HCT116 (cell line): ENCODE data around the gene FBXO15. TPM values are rescaled to one million over a fixed set of nuclear protein-coding genes. Genes with fewer than 3 reads are reported as not detected.

ENCODE experiments used
- ATAC-seq: fragments of 200-7000 bp; cut with Tn5 transposase; 2 replicates; pipeline ENCODE4 v1.9.1; 2020; ENCODE audit warnings: mild to moderate bottlenecking, moderate library complexity
- BruUV-seq: library from RNA; stranded (reverse); fragments of 400-500 nt; replicated peaks from 2 replicates; lab custom pipeline; 2021; lab: Mats Ljungman, UMichigan
- CTCF ChIA-PET: fragments of 300-600 bp; sonication (Branson Sonifier 250); formaldehyde crosslinking; loops from one replicate; lab custom pipeline; 2021; ENCODE audit warnings: antibody characterized with exemption; lab: Charles Lee
- POLR2A ChIA-PET: fragments of 300-600, 350-600 bp; sonication (Branson Sonifier 250); formaldehyde crosslinking; loops from one replicate; lab custom pipeline; 2021; ENCODE audit warnings: antibody characterized with exemption; lab: Charles Lee
- RAD21 ChIA-PET, 2 experiments: fragments of 300-600 bp; sonication (Branson Sonifier 250); formaldehyde crosslinking; loops; one replicate each; lab custom pipeline; 2023; ENCODE audit warnings: low total read pairs in 2 of 2; ENCODE audit not compliant: uncharacterized antibody in 2 of 2, unreplicated experiment in 2 of 2, low non-redundant PET in 1 of 2; lab: Charles Lee
- DNase-seq: peaks from one replicate; pipeline ENCODE4 v3.0.0-alpha.2; 2010; ENCODE audit warnings: low read depth, low spot score
- H2AFZ ChIP-seq: fragments of 200-600 bp; shearing (Covaris generic), sonication (generic); 2 replicates; pipeline ENCODE4 v1.6.1; 2017; ENCODE audit warnings: low read depth, mixed run types, mixed read lengths, antibody characterized with exemption, low read length; ENCODE audit not compliant: poor library complexity, severe bottlenecking
- H3K27ac ChIP-seq: 2 replicates; pipeline ENCODE4 v1.5.1; 2012; ENCODE audit warnings: low read depth, low read length
- H3K27me3 ChIP-seq: fragments of 200-600 bp; sonication (generic); 2 replicates; pipeline ENCODE4 v1.6.1; 2016; ENCODE audit warnings: mixed run types, low read length, mixed read lengths; ENCODE audit not compliant: insufficient read depth
- H3K36me3 ChIP-seq, 2 experiments: fragments of 200-500 bp in 1 of 2; fragments of 200-600 bp in 1 of 2; sonication (Bioruptor generic) in 1 of 2; sonication (generic) in 1 of 2; 2 replicates each; pipeline versions ENCODE4 v1.5.1 to v1.6.1; 2014 to 2016; ENCODE audit warnings: low read length in 2 of 2, inconsistent platforms in 1 of 2, mixed read lengths in 1 of 2, mixed run types in 1 of 2; ENCODE audit not compliant: insufficient read depth in 2 of 2, control insufficient read depth in 1 of 2
- H3K4me1 ChIP-seq, 2 experiments: fragments of 200-600 bp in 1 of 2; sonication (generic) in 1 of 2; 2 replicates each; pipeline versions ENCODE4 v1.5.1 to v1.6.1; 2012 to 2017; ENCODE audit warnings: low read length in 2 of 2, inconsistent platforms in 1 of 2, mild to moderate bottlenecking in 1 of 2, mixed read lengths in 1 of 2, mixed run types in 1 of 2, moderate library complexity in 1 of 2; ENCODE audit not compliant: insufficient read depth in 2 of 2, control insufficient read depth in 1 of 2
- H3K4me2 ChIP-seq: fragments of 200-600 bp; sonication (generic); 2 replicates; pipeline ENCODE4 v1.6.1; 2017; ENCODE audit warnings: mixed run types, low read length, mixed read lengths
- H3K4me3 ChIP-seq, 2 experiments: fragments of 200-600 bp in 1 of 2; sonication (generic) in 1 of 2; replicated peaks in 1 of 2; 2 replicates each; pipeline ENCODE4 v1.5.1; 2011 to 2016; ENCODE audit warnings: low read length in 2 of 2, control low read depth in 1 of 2, low read depth in 1 of 2, mild to moderate bottlenecking in 1 of 2, mixed read lengths in 1 of 2, mixed run types in 1 of 2
- H3K79me2 ChIP-seq: fragments of 200-600 bp; sonication (generic); 2 replicates; pipeline ENCODE4 v1.6.1; 2017; ENCODE audit warnings: mild to moderate bottlenecking, mixed run types, low read length, moderate library complexity, mixed read lengths; ENCODE audit not compliant: insufficient read depth
- H3K9ac ChIP-seq: fragments of 200-600 bp; sonication (generic); 2 replicates; pipeline ENCODE4 v1.6.1; 2016; ENCODE audit warnings: low read length, mixed read lengths
- H3K9me2 ChIP-seq: fragments of 200-600 bp; sonication (generic), shearing (Covaris generic); 2 replicates; pipeline ENCODE4 v1.6.1; 2017; ENCODE audit warnings: mixed run types, mild to moderate bottlenecking, moderate library complexity; ENCODE audit not compliant: insufficient read depth
- H3K9me3 ChIP-seq, 2 experiments: fragments of 200-500 bp in 1 of 2; fragments of 200-600 bp in 1 of 2; sonication (Bioruptor generic) in 1 of 2; sonication (generic) in 1 of 2; 2 replicates each; pipeline ENCODE4 v1.6.1; 2014 to 2017; ENCODE audit warnings: low read length in 2 of 2, mixed read lengths in 2 of 2, inconsistent platforms in 1 of 2, low read depth in 1 of 2, mild to moderate bottlenecking in 1 of 2, mixed run types in 1 of 2, moderate library complexity in 1 of 2; ENCODE audit not compliant: control insufficient read depth in 1 of 2, insufficient read depth in 1 of 2
- H4K20me1 ChIP-seq: fragments of 200-600 bp; sonication (generic), shearing (Covaris generic); 2 replicates; pipeline ENCODE4 v1.6.1; 2017; ENCODE audit warnings: mixed run types, mild to moderate bottlenecking, moderate library complexity; ENCODE audit not compliant: insufficient read depth
- ATF3 ChIP-seq: IDR thresholded peaks from 2 replicates; pipeline ENCODE4 v1.6.1; 2012
- CBX3 ChIP-seq: IDR thresholded peaks from 2 replicates; pipeline ENCODE4 v1.6.1; 2012; ENCODE audit warnings: low read depth
- CEBPB ChIP-seq: IDR thresholded peaks from 2 replicates; pipeline ENCODE4 v1.6.1; 2012; ENCODE audit warnings: low read depth
- CTCF ChIP-seq, 3 experiments: fragments of 200-600 bp in 1 of 3; sonication (generic) in 1 of 3; IDR thresholded peaks in 2 of 3; conservative IDR thresholded peaks in 1 of 3; 2 replicates each; pipeline ENCODE4 v1.5.1; 2012 to 2017; ENCODE audit warnings: low read depth in 2 of 3, low read length in 2 of 3, antibody characterized with exemption in 1 of 3, borderline replicate concordance in 1 of 3, control low read depth in 1 of 3, mild to moderate bottlenecking in 1 of 3, mixed read lengths in 1 of 3, mixed run types in 1 of 3, moderate library complexity in 1 of 3; ENCODE audit not compliant: insufficient read depth in 1 of 3
- EGR1 ChIP-seq: IDR thresholded peaks from 2 replicates; pipeline ENCODE4 v1.6.1; 2012; ENCODE audit warnings: low read depth
- ELF1 ChIP-seq: IDR thresholded peaks from 2 replicates; pipeline ENCODE4 v1.6.1; 2012; ENCODE audit warnings: low read depth, borderline replicate concordance
- EZH2 ChIP-seq: fragments of 200-600 bp; sonication (generic); IDR thresholded peaks from 2 replicates; pipeline ENCODE4 v1.6.1; 2017; ENCODE audit warnings: antibody characterized with exemption, mixed run types
- FOSL1 ChIP-seq: IDR thresholded peaks from 2 replicates; pipeline ENCODE4 v1.6.1; 2012; ENCODE audit warnings: low read depth
- JUND ChIP-seq: IDR thresholded peaks from 2 replicates; pipeline ENCODE4 v1.6.1; 2012
- POLR2A ChIP-seq: IDR thresholded peaks from 2 replicates; pipeline ENCODE4 v1.7.0; 2011; ENCODE audit warnings: borderline replicate concordance; ENCODE audit not compliant: insufficient read depth, insufficient read length; ENCODE audit errors: extremely low read depth
- POLR2AphosphoS5 ChIP-seq: IDR thresholded peaks from 2 replicates; pipeline ENCODE4 v1.6.1; 2011; ENCODE audit warnings: mild to moderate bottlenecking, low read depth, low read length, moderate library complexity
- SP1 ChIP-seq: IDR thresholded peaks from 2 replicates; pipeline ENCODE4 v1.6.1; 2012; ENCODE audit warnings: low read depth
- TCF7L2 ChIP-seq: IDR thresholded peaks from 2 replicates; pipeline ENCODE4 v1.7.0; 2011; ENCODE audit warnings: borderline replicate concordance, inconsistent platforms; ENCODE audit not compliant: insufficient read depth, insufficient read length; ENCODE audit errors: extremely low read depth
- YY1 ChIP-seq: IDR thresholded peaks from 2 replicates; pipeline ENCODE4 v1.6.1; 2011; ENCODE audit warnings: low read length, low read depth, moderate library complexity, mild to moderate bottlenecking; ENCODE audit not compliant: insufficient replicate concordance; ENCODE audit errors: extremely low read depth
- ZBTB33 ChIP-seq: IDR thresholded peaks from 2 replicates; pipeline ENCODE4 v1.6.1; 2011; ENCODE audit warnings: mild to moderate bottlenecking, low read length, moderate library complexity; ENCODE audit not compliant: insufficient replicate concordance; ENCODE audit errors: extremely low read depth
- ZFX ChIP-seq: fragments of 450-650 bp; IDR thresholded peaks from 2 replicates; pipeline ENCODE4 v1.6.1; 2017
- ZNF274 ChIP-seq: fragments of 200-500 bp; sonication (Bioruptor generic); IDR thresholded peaks from 2 replicates; pipeline ENCODE4 v1.6.1; 2014; ENCODE audit warnings: mild to moderate bottlenecking, low read depth, low read length, inconsistent platforms
- intact Hi-C: fragments of 100-400 bp; cut with micrococcal nuclease; formaldehyde crosslinking; loops from 2 replicates; pipeline ENCODE4 v1.10.0; 2022
- total RNA-seq: library from RNA; stranded (reverse); gene quantifications from one replicate; pipeline ENCODE4 v1.2.1, GENCODE V29; 2021; ENCODE audit not compliant: unreplicated experiment

Gene FBXO15
- total RNA-seq, 1 experiment from 2014 or later: 1.1 TPM

- ChIA-PET CTCF (no interaction called here), POLR2A (no interaction called here)
- no TSS peak for BruUV-seq
- no peaks in the 10 kb centered on the region for H3K79me2 ChIP-seq
- no peak overlapping the region for H2AFZ ChIP-seq
- ATAC-seq (no peak), DNase-seq (no peak)
- peaks cover 21% of the 10 kb centered on the region for H3K27me3 ChIP-seq
- no peak overlapping the region for H3K27ac ChIP-seq
- H3K4me1 ChIP-seq: no peaks in the 10 kb centered on the region
- no peaks in the 10 kb centered on the region for H3K36me3 ChIP-seq
- no peak overlapping the region for H3K4me3 ChIP-seq
- H3K4me2 ChIP-seq: no peak overlapping the region
- no peaks in the 10 kb centered on the region for H4K20me1 ChIP-seq
- no peaks in the 10 kb centered on the region for H3K9me2 ChIP-seq
- no peak for TF ChIP-seq POLR2A
- no peak for TF ChIP-seq ELF1
- no peak for TF ChIP-seq TCF7L2
- no peak for TF ChIP-seq ATF3
- no peak for TF ChIP-seq JUND
- no peak for TF ChIP-seq ZBTB33
- TF ChIP-seq EGR1: no peak
- no peak for TF ChIP-seq CTCF (IDR thresholded peaks at IDR 0.05 in 2 of 3, conservative IDR thresholded peaks at IDR 0.05 in 1 of 3; ENCODE audit: borderline replicate concordance in 1 of 3, insufficient read depth in 1 of 3, low read depth in 2 of 3, low read length in 2 of 3)
- no peak for TF ChIP-seq CEBPB
- TF ChIP-seq FOSL1: no peak
- no peak for TF ChIP-seq YY1
- TF ChIP-seq EZH2: no peak
- TF ChIP-seq ZNF274: no peak
- no peak for TF ChIP-seq ZFX
- no peak for TF ChIP-seq POLR2AphosphoS5
- no peak for TF ChIP-seq CBX3
- TF ChIP-seq SP1: no peak
- TF ChIP-seq, all 23 proteins: peak for 0
- RAD21 ChIA-PET: no interaction called here
- no peaks in the 10 kb centered on the region for H3K9me3 ChIP-seq
- no peak overlapping the region for H3K9ac ChIP-seq
- intact Hi-C loops: no loop called here
Measured at GRCh38 chr18:74066018-74066417, 81.6 kb downstream of the FBXO15 start.
